NT2/D1 (cell line): ENCODE data around the gene UQCRHL.

Source experiments
- SUZ12 ChIP-seq: IDR thresholded peaks from 2 replicates; pipeline ENCODE4 v1.6.1; 2011; ENCODE audit not compliant: insufficient read length, insufficient read depth; ENCODE audit errors: extremely low read depth
- ZNF274 ChIP-seq: IDR thresholded peaks from 2 replicates; pipeline ENCODE4 v1.6.1; 2011; ENCODE audit warnings: mild to moderate bottlenecking, low read depth, low read length

- TF ChIP-seq ZNF274 (no peak), SUZ12 (no peak)
These were observed 9.2 kb upstream of the UQCRHL start for GRCh38 chr1:15816674-15817073.
